ENCODE results near the gene CAPZA2.

The CAPZA2 gene

DNA sequence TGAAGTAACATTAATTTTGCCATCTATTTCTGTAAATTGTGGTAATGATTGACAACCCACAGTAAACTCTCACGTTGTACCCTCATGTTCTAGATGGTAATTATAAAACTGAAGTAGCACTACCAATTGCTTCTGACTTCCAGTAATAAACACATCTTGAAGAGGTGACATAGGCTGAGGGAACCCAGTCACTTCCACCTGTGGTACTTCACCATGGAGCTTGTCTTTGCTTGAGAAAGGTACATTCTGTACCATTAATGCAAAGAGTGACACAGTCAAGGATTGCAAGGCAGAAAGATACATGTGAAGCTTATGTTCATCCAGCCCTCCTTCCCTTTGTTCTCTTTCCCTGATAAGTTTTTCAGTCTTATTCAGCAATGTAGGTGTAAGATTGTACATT is 11.2 kb downstream of the CAPZA2 start:
- Histone ChIP-seq H3K27ac (ENCODE audit: low read length) (no peak overlapping the region), H3K79me2 (ENCODE audit: insufficient read depth, low read length) (peaks cover 100% of the 10 kb centered on the region), H3K4me1 (ENCODE audit: insufficient read depth, low read length) (peaks cover 3% of the 10 kb centered on the region), H4K20me1 (ENCODE audit: insufficient read depth, low read length) (peaks cover 89% of the 10 kb centered on the region), H3K9me3 (ENCODE audit: insufficient read depth, low read length, severe bottlenecking) (no peaks in the 10 kb centered on the region), H3K4me2 (ENCODE audit: insufficient read depth, low read length) (no peak overlapping the region), H3K27me3 (ENCODE audit: insufficient read depth, low read length, poor library complexity) (no peaks in the 10 kb centered on the region), H3K9ac (ENCODE audit: low read depth, low read length) (no peak overlapping the region), H2AFZ (ENCODE audit: low read depth, low read length) (no peak overlapping the region), H3K4me3 (ENCODE audit: low read depth in 1 of 2, low read length in 2 of 2) (no peak overlapping the region), H3K36me3 (ENCODE audit: insufficient read depth, low read length) (peaks cover 37% of the 10 kb centered on the region)
- no peak for ATAC-seq (ENCODE audit: insufficient read depth, low read depth)
- no peak for TF ChIP-seq EZH2 (IDR thresholded peaks at IDR 0.05; ENCODE audit: borderline replicate concordance, low read depth, low read length, severe bottlenecking)
- TF ChIP-seq, protein P1, sequence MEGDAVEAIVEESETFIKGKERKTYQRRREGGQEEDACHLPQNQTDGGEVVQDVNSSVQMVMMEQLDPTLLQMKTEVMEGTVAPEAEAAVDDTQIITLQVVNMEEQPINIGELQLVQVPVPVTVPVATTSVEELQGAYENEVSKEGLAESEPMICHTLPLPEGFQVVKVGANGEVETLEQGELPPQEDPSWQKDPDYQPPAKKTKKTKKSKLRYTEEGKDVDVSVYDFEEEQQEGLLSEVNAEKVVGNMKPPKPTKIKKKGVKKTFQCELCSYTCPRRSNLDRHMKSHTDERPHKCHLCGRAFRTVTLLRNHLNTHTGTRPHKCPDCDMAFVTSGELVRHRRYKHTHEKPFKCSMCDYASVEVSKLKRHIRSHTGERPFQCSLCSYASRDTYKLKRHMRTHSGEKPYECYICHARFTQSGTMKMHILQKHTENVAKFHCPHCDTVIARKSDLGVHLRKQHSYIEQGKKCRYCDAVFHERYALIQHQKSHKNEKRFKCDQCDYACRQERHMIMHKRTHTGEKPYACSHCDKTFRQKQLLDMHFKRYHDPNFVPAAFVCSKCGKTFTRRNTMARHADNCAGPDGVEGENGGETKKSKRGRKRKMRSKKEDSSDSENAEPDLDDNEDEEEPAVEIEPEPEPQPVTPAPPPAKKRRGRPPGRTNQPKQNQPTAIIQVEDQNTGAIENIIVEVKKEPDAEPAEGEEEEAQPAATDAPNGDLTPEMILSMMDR (IDR thresholded peaks at IDR 0.05; ENCODE audit: borderline replicate concordance, extremely low read depth, low read length, poor library complexity, severe bottlenecking) = no peak
- DNase-seq = no peak

GRCh38 chr7:116876664-116877442 is 14.5 kb downstream of the CAPZA2 start:
- Histone ChIP-seq H3K4me3 (ENCODE audit: low read depth in 1 of 2, low read length in 2 of 2) (no peak overlapping the region), H3K36me3 (ENCODE audit: insufficient read depth, low read length) (peaks cover 35% of the 10 kb centered on the region), H3K27ac (ENCODE audit: low read length) (no peak overlapping the region), H3K79me2 (ENCODE audit: insufficient read depth, low read length) (peaks cover 98% of the 10 kb centered on the region), H3K27me3 (ENCODE audit: insufficient read depth, low read length, poor library complexity) (no peaks in the 10 kb centered on the region), H2AFZ (ENCODE audit: low read depth, low read length) (no peak overlapping the region), H3K9ac (ENCODE audit: low read depth, low read length) (no peak overlapping the region), H3K9me3 (ENCODE audit: insufficient read depth, low read length, severe bottlenecking) (no peaks in the 10 kb centered on the region), H4K20me1 (ENCODE audit: insufficient read depth, low read length) (peaks cover 68% of the 10 kb centered on the region), H3K4me1 (ENCODE audit: insufficient read depth, low read length) (no peaks in the 10 kb centered on the region), H3K4me2 (ENCODE audit: insufficient read depth, low read length) (no peak overlapping the region)
- no peak for ATAC-seq (ENCODE audit: insufficient read depth, low read depth)
- no peak for DNase-seq
- TF ChIP-seq, protein P1 (IDR thresholded peaks at IDR 0.05; ENCODE audit: borderline replicate concordance, extremely low read depth, low read length, poor library complexity, severe bottlenecking) = no peak
- no peak for TF ChIP-seq EZH2 (IDR thresholded peaks at IDR 0.05; ENCODE audit: borderline replicate concordance, low read depth, low read length, severe bottlenecking)

GRCh38 chr7:116877443-116878217 is 15.2 kb downstream of the CAPZA2 start:
- Histone ChIP-seq H3K4me3 (ENCODE audit: low read depth in 1 of 2, low read length in 2 of 2) (no peak overlapping the region), H3K4me2 (ENCODE audit: insufficient read depth, low read length) (no peak overlapping the region), H2AFZ (ENCODE audit: low read depth, low read length) (no peak overlapping the region), H3K9ac (ENCODE audit: low read depth, low read length) (no peak overlapping the region), H4K20me1 (ENCODE audit: insufficient read depth, low read length) (peaks cover 64% of the 10 kb centered on the region), H3K9me3 (ENCODE audit: insufficient read depth, low read length, severe bottlenecking) (no peaks in the 10 kb centered on the region), H3K27ac (ENCODE audit: low read length) (no peak overlapping the region), H3K79me2 (ENCODE audit: insufficient read depth, low read length) (peaks cover 98% of the 10 kb centered on the region), H3K4me1 (ENCODE audit: insufficient read depth, low read length) (no peaks in the 10 kb centered on the region), H3K27me3 (ENCODE audit: insufficient read depth, low read length, poor library complexity) (no peaks in the 10 kb centered on the region), H3K36me3 (ENCODE audit: insufficient read depth, low read length) (peaks cover 34% of the 10 kb centered on the region)
- ATAC-seq (ENCODE audit: insufficient read depth, low read depth) (no peak), DNase-seq (no peak)
- TF ChIP-seq EZH2 (IDR thresholded peaks at IDR 0.05; ENCODE audit: borderline replicate concordance, low read depth, low read length, severe bottlenecking) = no peak
- TF ChIP-seq, protein P1 (IDR thresholded peaks at IDR 0.05; ENCODE audit: borderline replicate concordance, extremely low read depth, low read length, poor library complexity, severe bottlenecking) = no peak

Measured in DND-41 (cell line).